Osteoblast (primary cell): ENCODE data around the gene NKAIN1. TPM values are rescaled to one million over a fixed set of nuclear protein-coding genes. Genes with fewer than 3 reads are reported as not detected.

ENCODE experiments used
- DNase-seq: peaks from one replicate; pipeline ENCODE4 v3.0.0; 2011; ENCODE audit warnings: low spot score, mixed read lengths; ENCODE audit not compliant: insufficient read length; ENCODE audit errors: missing footprints
- H2AFZ ChIP-seq: 2 replicates; pipeline ENCODE4 v1.6.0; 2011; ENCODE audit warnings: mild to moderate bottlenecking, low read length
- H3K27ac ChIP-seq: 2 replicates; pipeline ENCODE4 v1.5.1; 2011; ENCODE audit warnings: mild to moderate bottlenecking, low read depth, low read length, moderate library complexity
- H3K27me3 ChIP-seq: 2 replicates; pipeline ENCODE4 v1.6.0; 2012; ENCODE audit warnings: mild to moderate bottlenecking, control low read depth, inconsistent platforms, low read length, moderate library complexity; ENCODE audit not compliant: insufficient read depth
- H3K36me3 ChIP-seq: 2 replicates; pipeline ENCODE4 v1.5.1; 2011; ENCODE audit warnings: mild to moderate bottlenecking, low read length, control low read depth, moderate library complexity; ENCODE audit not compliant: insufficient read depth
- H3K4me1 ChIP-seq: 2 replicates; pipeline ENCODE4 v1.5.1; 2011; ENCODE audit warnings: mild to moderate bottlenecking, low read length, control low read depth, moderate library complexity; ENCODE audit not compliant: insufficient read depth
- H3K4me2 ChIP-seq: 2 replicates; pipeline ENCODE4 v1.6.0; 2011; ENCODE audit warnings: mild to moderate bottlenecking, low read length; ENCODE audit not compliant: insufficient read depth
- H3K4me3 ChIP-seq: fragments of 200-600 bp; sonication (generic); 3 replicates; pipeline ENCODE4 v1.5.1; 2012; ENCODE audit warnings: mild to moderate bottlenecking, low read length, inconsistent platforms; ENCODE audit not compliant: insufficient read depth
- H3K79me2 ChIP-seq: 2 replicates; pipeline ENCODE4 v1.6.0; 2012; ENCODE audit warnings: mild to moderate bottlenecking, low read length, control low read depth, inconsistent platforms; ENCODE audit not compliant: insufficient read depth
- H3K9me3 ChIP-seq: 2 replicates; pipeline ENCODE4 v1.5.1; 2011; ENCODE audit warnings: low read depth, low read length, control low read depth
- H4K20me1 ChIP-seq: 2 replicates; pipeline ENCODE4 v1.6.0; 2012; ENCODE audit warnings: mild to moderate bottlenecking, low read length, control low read depth; ENCODE audit not compliant: insufficient read depth
- total RNA-seq: library from RNA; depleted of rRNA; stranded (reverse); fragments of >200 nt; gene quantifications from 2 replicates; pipeline ENCODE4 v1.2.3, GENCODE V29; 2012
- TF ChIP-seq, protein P1 (sequence below): IDR thresholded peaks from 2 replicates; pipeline ENCODE4 v1.5.1; 2011; ENCODE audit warnings: mild to moderate bottlenecking, low read depth, low read length, moderate library complexity; ENCODE audit errors: extremely low read depth

NKAIN1 gene
- total RNA-seq, 1 donor: not detected

DNA sequence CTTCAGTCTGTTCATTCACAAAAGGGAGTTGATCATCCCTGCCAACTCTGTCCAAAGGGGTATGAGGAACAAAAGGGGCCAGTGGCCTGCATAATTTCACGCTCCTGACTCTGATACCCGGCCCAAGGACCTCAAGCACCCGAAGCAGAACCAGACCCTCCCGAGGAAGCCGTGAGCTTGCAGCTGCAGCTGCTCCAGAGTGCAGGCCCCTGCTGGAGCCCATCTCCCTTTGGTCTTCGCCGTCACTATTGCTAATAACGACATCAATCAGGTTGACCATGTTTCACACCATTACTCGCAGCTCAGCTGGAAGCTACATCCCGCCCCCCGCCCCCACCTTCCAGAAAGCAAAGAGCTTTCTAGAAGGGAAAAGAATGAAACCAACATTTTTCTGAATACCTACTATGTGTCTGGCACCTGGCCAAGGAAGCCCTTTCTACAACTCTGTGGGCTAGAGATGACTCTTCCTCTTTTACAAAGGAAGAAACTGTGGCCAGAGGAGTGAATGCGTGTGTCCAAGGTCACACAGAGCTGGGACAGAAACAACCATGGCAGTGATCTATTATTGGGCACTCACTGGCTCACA lies 5.5 kb downstream of the NKAIN1 start:
- no peak overlapping the region for H3K4me3 ChIP-seq

DNA sequence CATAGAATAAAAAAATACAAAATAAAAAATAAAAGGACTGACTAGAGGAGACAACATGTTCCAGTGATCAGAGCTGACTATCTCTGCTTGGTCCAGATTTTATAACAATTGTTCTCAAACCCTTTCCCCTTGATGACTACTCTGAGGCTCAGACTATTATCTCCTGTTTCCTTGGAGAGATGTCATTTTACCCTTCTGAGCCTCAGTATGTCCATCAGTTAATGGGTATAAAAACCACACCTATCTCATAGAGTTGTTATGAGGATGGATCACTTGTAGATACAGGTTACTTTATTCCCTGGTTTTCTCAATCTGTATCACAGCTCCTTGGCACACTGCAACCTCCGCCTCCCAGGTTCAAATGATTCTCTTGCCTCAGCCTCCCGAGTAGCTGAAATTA lies 7.0 kb downstream of the NKAIN1 start:
- H3K36me3 ChIP-seq: no peaks in the 10 kb centered on the region
- no peak overlapping the region for H3K4me2 ChIP-seq
- no peak overlapping the region for H3K4me3 ChIP-seq
- no peaks in the 10 kb centered on the region for H3K9me3 ChIP-seq
- H3K27me3 ChIP-seq: peaks cover 38% of the 10 kb centered on the region
- no peaks in the 10 kb centered on the region for H4K20me1 ChIP-seq
- TF ChIP-seq, protein P1, sequence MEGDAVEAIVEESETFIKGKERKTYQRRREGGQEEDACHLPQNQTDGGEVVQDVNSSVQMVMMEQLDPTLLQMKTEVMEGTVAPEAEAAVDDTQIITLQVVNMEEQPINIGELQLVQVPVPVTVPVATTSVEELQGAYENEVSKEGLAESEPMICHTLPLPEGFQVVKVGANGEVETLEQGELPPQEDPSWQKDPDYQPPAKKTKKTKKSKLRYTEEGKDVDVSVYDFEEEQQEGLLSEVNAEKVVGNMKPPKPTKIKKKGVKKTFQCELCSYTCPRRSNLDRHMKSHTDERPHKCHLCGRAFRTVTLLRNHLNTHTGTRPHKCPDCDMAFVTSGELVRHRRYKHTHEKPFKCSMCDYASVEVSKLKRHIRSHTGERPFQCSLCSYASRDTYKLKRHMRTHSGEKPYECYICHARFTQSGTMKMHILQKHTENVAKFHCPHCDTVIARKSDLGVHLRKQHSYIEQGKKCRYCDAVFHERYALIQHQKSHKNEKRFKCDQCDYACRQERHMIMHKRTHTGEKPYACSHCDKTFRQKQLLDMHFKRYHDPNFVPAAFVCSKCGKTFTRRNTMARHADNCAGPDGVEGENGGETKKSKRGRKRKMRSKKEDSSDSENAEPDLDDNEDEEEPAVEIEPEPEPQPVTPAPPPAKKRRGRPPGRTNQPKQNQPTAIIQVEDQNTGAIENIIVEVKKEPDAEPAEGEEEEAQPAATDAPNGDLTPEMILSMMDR: no peak
- H3K27ac ChIP-seq: no peak overlapping the region
- H3K4me1 ChIP-seq: no peaks in the 10 kb centered on the region
- H2AFZ ChIP-seq: no peak overlapping the region
- no peaks in the 10 kb centered on the region for H3K79me2 ChIP-seq
- no peak for DNase-seq

More for the DNA sequence above, 5.5 kb downstream of the NKAIN1 start:
- no peak for DNase-seq
- Histone ChIP-seq H3K79me2 (no peaks in the 10 kb centered on the region), H2AFZ (no peak overlapping the region), H3K4me1 (no peaks in the 10 kb centered on the region), H3K4me2 (no peak overlapping the region), H3K9me3 (no peaks in the 10 kb centered on the region), H4K20me1 (no peaks in the 10 kb centered on the region), H3K27ac (no peak overlapping the region), H3K36me3 (no peaks in the 10 kb centered on the region), H3K27me3 (peaks cover 53% of the 10 kb centered on the region)
- TF ChIP-seq, protein P1: no peak

DNA sequence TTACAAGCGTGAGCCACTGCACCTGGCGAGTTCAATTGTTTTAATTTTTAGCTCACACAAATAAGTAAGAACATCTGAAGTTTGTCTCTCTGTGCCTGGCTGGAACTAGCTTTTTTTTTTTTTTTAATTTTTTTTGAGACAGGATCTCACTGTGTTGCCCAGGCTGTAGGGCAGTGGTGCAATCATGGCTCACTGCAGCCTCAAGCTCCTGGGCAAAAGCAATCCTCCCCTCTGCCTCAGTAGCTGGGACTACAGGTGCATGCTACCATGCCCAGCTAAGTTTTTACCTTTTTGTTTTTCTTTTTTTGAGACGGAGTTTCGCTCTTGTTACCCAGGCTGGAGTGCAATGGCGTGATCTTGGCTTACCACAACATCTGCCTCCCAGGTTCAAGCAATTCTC lies 7.9 kb downstream of the NKAIN1 start:
- Histone ChIP-seq H3K4me3 (no peak overlapping the region), H3K9me3 (no peaks in the 10 kb centered on the region), H3K4me1 (no peaks in the 10 kb centered on the region), H4K20me1 (no peaks in the 10 kb centered on the region), H3K79me2 (no peaks in the 10 kb centered on the region), H3K27me3 (peaks cover 29% of the 10 kb centered on the region), H3K27ac (no peak overlapping the region), H3K4me2 (no peak overlapping the region), H3K36me3 (no peaks in the 10 kb centered on the region), H2AFZ (no peak overlapping the region)
- TF ChIP-seq, protein P1: no peak
- DNase-seq: no peak

DNA sequence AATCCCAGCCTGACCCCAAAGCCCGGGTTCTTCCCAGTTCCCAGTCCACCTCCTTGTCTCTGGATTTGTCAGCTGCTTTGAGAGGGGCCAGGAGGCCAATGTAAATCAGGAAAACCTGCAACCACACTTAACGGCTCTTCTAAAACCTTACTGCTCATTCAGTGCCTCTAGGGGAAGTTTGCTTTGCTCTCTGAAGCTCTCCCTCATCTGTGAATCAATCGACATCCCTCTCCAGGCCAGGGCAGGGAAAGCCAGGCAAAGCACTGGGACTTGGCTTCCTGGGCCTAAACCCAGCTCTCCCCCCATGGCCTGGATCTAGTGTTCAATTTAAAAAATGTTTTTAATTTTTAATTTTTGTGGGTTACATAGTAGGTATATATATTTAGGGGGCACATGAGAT lies 9.3 kb downstream of the NKAIN1 start:
- H3K79me2 ChIP-seq: no peaks in the 10 kb centered on the region

More for the DNA sequence above, 9.3 kb downstream of the NKAIN1 start:
- H3K27me3 ChIP-seq: peaks cover 22% of the 10 kb centered on the region
- no peak overlapping the region for H2AFZ ChIP-seq
- H3K36me3 ChIP-seq: no peaks in the 10 kb centered on the region
- H3K4me1 ChIP-seq: no peaks in the 10 kb centered on the region
- no peaks in the 10 kb centered on the region for H4K20me1 ChIP-seq
- no peak overlapping the region for H3K4me2 ChIP-seq
- H3K9me3 ChIP-seq: no peaks in the 10 kb centered on the region
- H3K4me3 ChIP-seq: no peak overlapping the region
- TF ChIP-seq, protein P1: no peak
- H3K27ac ChIP-seq: no peak overlapping the region
- no peak for DNase-seq
